Activated naive CD4-positive, alpha-beta T cell treated with anti-CD3 and anti-CD28 coated beads, Interleukin-2, amount 50 U/mL, for 24 hours (primary cell): ENCODE data around the gene CFC1.
"Not testable (repeated sequence)": the region's sequence is repeated elsewhere in the genome, so short reads cannot be mapped to it uniquely, and the experiment has no call there.

Experiments used
- H3K27ac Mint-ChIP-seq: one replicate; pipeline ENCODE4 v1.8.0; 2021; ENCODE audit warnings: mild to moderate bottlenecking, mixed read lengths
- H3K27me3 Mint-ChIP-seq: one replicate; pipeline ENCODE4 v1.8.0; 2021; ENCODE audit warnings: mixed read lengths
- H3K36me3 Mint-ChIP-seq: one replicate; pipeline ENCODE4 v1.8.0; 2021; ENCODE audit warnings: mixed read lengths
- H3K4me1 Mint-ChIP-seq: one replicate; pipeline ENCODE4 v1.8.0; 2021; ENCODE audit warnings: mixed read lengths
- H3K4me3 Mint-ChIP-seq: one replicate; pipeline ENCODE4 v1.8.0; 2021; ENCODE audit warnings: mild to moderate bottlenecking, mixed read lengths
- H3K9me3 Mint-ChIP-seq: one replicate; pipeline ENCODE4 v1.8.0; 2021; ENCODE audit warnings: mixed read lengths

CFC1 gene

GRCh38 chr2:130599393-130599792 lies at the start of gene CFC1:
TSS of gene CFC1 (minus strand) at chr2:130599575. CDS start at chr2:130599287, 288 bp downstream.
- not testable (repeated sequence) for H3K36me3 Mint-ChIP-seq, H3K27ac Mint-ChIP-seq, H3K4me3 Mint-ChIP-seq, H3K9me3 Mint-ChIP-seq, H3K4me1 Mint-ChIP-seq, H3K27me3 Mint-ChIP-seq

- not testable (repeated sequence) for H3K4me1 Mint-ChIP-seq, H3K9me3 Mint-ChIP-seq, H3K27ac Mint-ChIP-seq, H3K4me3 Mint-ChIP-seq, H3K27me3 Mint-ChIP-seq, H3K36me3 Mint-ChIP-seq
Measured at GRCh38 chr2:130641688-130642087, 42.3 kb upstream of the CFC1 start.

GRCh38 chr2:130638973-130639372 lies 39.6 kb upstream of the CFC1 start:
- H3K27me3 Mint-ChIP-seq, H3K4me1 Mint-ChIP-seq, H3K9me3 Mint-ChIP-seq, H3K36me3 Mint-ChIP-seq, H3K27ac Mint-ChIP-seq, H3K4me3 Mint-ChIP-seq: not testable (repeated sequence)

- H3K9me3 Mint-ChIP-seq, H3K27me3 Mint-ChIP-seq, H3K36me3 Mint-ChIP-seq, H3K27ac Mint-ChIP-seq, H3K4me1 Mint-ChIP-seq, H3K4me3 Mint-ChIP-seq: not testable (repeated sequence)
Measured at GRCh38 chr2:130628784-130629475, 29.6 kb upstream of the CFC1 start.

GRCh38 chr2:130611140-130611539 lies 11.8 kb upstream of the CFC1 start, which contains the start of gene POTEJ:
TSS of gene POTEJ (plus strand) at chr2:130611440. CDS start at chr2:130611533, 93 bp downstream.
- not testable (repeated sequence) for H3K4me1 Mint-ChIP-seq, H3K4me3 Mint-ChIP-seq, H3K27ac Mint-ChIP-seq, H3K27me3 Mint-ChIP-seq, H3K9me3 Mint-ChIP-seq, H3K36me3 Mint-ChIP-seq

GRCh38 chr2:130610486-130610885 lies 11.1 kb upstream of the CFC1 start:
- not testable (repeated sequence) for H3K4me1 Mint-ChIP-seq, H3K27me3 Mint-ChIP-seq, H3K9me3 Mint-ChIP-seq, H3K27ac Mint-ChIP-seq, H3K4me3 Mint-ChIP-seq, H3K36me3 Mint-ChIP-seq

GRCh38 chr2:130609002-130609920 lies 9.9 kb upstream of the CFC1 start:
- not testable (repeated sequence) for H3K27me3 Mint-ChIP-seq, H3K4me1 Mint-ChIP-seq, H3K36me3 Mint-ChIP-seq, H3K9me3 Mint-ChIP-seq, H3K27ac Mint-ChIP-seq, H3K4me3 Mint-ChIP-seq

GRCh38 chr2:130608276-130609001 lies 9.1 kb upstream of the CFC1 start:
- not testable (repeated sequence) for H3K4me3 Mint-ChIP-seq, H3K4me1 Mint-ChIP-seq, H3K27me3 Mint-ChIP-seq, H3K36me3 Mint-ChIP-seq, H3K9me3 Mint-ChIP-seq, H3K27ac Mint-ChIP-seq

GRCh38 chr2:130601648-130602302 lies 2.4 kb upstream of the CFC1 start:
- H3K27ac Mint-ChIP-seq, H3K4me3 Mint-ChIP-seq, H3K27me3 Mint-ChIP-seq, H3K36me3 Mint-ChIP-seq, H3K4me1 Mint-ChIP-seq, H3K9me3 Mint-ChIP-seq: not testable (repeated sequence)

- H3K36me3 Mint-ChIP-seq, H3K4me1 Mint-ChIP-seq, H3K27me3 Mint-ChIP-seq, H3K4me3 Mint-ChIP-seq, H3K27ac Mint-ChIP-seq, H3K9me3 Mint-ChIP-seq: not testable (repeated sequence)
Measured at GRCh38 chr2:130599926-130600325, 551 bp upstream of the CFC1 start.

GRCh38 chr2:130598463-130598862 lies 912 bp downstream of the CFC1 start:
- not testable (repeated sequence) for H3K27ac Mint-ChIP-seq, H3K27me3 Mint-ChIP-seq, H3K9me3 Mint-ChIP-seq, H3K36me3 Mint-ChIP-seq, H3K4me1 Mint-ChIP-seq, H3K4me3 Mint-ChIP-seq

- H3K36me3 Mint-ChIP-seq, H3K9me3 Mint-ChIP-seq, H3K27ac Mint-ChIP-seq, H3K27me3 Mint-ChIP-seq, H3K4me3 Mint-ChIP-seq, H3K4me1 Mint-ChIP-seq: not testable (repeated sequence)
Measured at GRCh38 chr2:130597994-130598393, 1.4 kb downstream of the CFC1 start.

- H3K4me1 Mint-ChIP-seq, H3K4me3 Mint-ChIP-seq, H3K9me3 Mint-ChIP-seq, H3K27me3 Mint-ChIP-seq, H3K36me3 Mint-ChIP-seq, H3K27ac Mint-ChIP-seq: not testable (repeated sequence)
Measured at GRCh38 chr2:130596757-130597156, 2.6 kb downstream of the CFC1 start.

GRCh38 chr2:130594011-130594410 lies 5.4 kb downstream of the CFC1 start:
- not testable (repeated sequence) for H3K36me3 Mint-ChIP-seq, H3K27ac Mint-ChIP-seq, H3K4me1 Mint-ChIP-seq, H3K4me3 Mint-ChIP-seq, H3K27me3 Mint-ChIP-seq, H3K9me3 Mint-ChIP-seq

- H3K4me3 Mint-ChIP-seq, H3K36me3 Mint-ChIP-seq, H3K9me3 Mint-ChIP-seq, H3K27me3 Mint-ChIP-seq, H3K4me1 Mint-ChIP-seq, H3K27ac Mint-ChIP-seq: not testable (repeated sequence)
Measured at GRCh38 chr2:130592791-130593414, 6.5 kb downstream of the CFC1 start.
